HG03342 (cell line): ENCODE data around the gene E2F7.
A peak's percentile ranks its signal among the peaks of the same experiment; 100 is the strongest.

Experiments
- ATAC-seq: cut with Tn5 transposase; IDR thresholded peaks from one replicate; pipeline ENCODE4 v1.9.1; 2021; ENCODE audit warnings: mild to moderate bottlenecking, moderate library complexity; ENCODE audit not compliant: unreplicated experiment

Gene E2F7

DNA sequence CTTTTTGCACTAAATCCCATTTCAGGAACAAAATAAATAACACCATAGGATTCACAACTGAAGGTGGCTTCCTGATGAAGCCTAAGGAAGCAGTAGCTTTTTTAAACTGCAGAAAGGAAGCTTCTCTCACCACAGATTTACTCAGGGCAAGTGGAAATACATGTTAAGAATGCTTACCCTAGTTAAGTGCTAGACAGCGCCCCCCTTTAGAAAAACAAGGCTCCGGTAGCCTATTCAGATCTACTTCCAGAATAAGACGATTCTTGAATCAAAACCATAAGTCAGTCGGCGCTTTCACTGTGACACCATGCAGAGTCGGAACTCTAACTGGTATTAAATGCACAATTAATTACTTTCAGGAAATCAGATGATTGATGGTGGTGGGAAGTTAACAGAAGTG is 41.9 kb downstream of the E2F7 start:
- no peak for ATAC-seq

DNA sequence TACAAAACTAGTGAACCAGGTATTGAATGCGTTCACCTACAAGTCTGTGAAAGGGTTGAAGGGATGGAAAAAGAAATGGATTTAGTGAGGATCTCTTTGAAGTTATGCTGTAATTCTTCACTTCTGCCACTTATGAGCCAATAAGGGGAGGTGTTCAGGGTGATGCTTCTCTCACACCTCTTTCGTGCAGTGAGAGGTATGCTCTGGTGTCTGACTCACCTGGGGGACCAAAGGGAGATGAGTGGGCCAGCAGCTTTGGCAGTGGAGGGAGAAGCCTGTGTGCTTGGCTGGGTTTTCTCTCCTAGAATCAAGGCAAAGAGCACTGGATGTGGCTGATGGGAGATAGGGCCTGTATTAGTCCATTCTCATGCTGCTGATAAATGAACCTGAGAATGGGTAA is 45.4 kb downstream of the E2F7 start:
- ATAC-seq, result no peak

DNA sequence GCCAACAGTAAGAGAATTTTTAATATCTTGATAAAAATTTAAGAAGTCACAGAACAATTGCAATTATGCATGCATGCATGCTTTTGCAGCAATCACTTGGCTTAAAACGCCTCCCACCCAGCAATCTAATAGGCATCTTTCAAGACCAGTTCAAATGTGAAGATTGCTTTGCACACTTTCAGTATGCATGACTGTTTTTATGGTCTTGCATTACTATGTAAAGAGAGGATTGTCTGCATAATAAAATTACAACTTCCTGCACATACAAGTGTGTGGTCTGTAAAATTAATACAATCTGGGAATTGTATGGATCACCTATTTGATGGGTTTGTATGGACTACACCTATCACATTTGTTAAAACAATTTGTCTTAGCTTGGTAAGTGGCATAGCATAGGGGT is 48.8 kb downstream of the E2F7 start:
- ATAC-seq, result no peak

DNA sequence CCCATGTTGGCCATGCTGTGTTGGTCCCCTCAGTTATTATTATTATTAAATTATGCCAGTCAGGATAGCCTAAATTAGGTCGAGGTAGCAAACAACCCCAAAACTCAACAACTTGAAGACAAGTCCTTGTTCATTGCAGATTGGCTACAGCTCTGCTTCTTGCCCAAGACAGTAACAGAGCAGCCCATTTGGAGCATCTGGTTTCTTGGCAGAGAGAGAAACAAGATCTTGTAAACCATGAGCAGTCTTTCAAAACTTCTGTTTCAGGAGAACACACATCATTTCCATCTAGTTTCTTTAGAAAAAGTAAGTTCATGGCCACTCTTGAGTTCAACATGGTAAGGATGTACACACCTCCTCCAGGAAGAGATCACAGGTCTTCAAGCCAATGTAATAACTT is 52.3 kb downstream of the E2F7 start:
- no peak for ATAC-seq

DNA sequence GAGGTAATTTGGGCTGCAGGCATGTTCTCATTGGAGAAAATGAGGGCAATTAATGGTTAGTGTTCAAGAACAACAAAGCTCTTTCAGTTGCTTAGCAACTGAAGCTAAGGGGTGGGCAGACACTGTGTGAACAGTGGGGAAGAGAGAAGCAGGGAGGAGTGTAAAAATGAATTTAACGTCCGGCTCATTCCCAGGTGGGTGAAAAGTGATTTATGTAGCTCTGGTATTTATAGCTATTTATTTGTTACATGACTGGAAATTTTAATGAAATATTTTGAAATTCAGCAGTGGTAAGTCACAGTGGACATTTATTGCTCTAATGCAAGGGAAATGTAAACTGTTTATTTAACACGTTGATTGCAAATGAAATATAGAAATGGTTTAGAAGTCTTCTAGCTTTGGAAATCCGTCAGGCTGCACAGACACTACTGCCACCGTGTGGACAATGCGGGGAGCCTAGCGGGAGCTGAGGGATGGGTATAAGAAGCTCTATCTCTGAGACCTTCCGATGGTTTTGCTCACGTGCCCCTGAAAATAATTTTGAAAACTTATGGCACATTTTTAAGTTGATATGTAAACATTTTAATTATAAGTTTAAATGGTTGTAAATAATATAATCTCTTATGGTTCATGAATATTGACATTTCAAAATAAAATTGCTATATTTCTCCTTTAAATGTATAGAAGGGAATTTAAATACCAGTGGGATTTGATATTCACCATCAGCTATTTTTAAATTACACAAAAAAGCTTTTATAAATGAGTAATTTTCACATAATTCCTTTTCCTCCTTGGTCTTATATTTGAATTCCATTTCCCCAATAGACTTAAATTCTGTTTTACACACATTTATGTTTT is 54.4 kb downstream of the E2F7 start:
- peak; percentile 97 for ATAC-seq

- no peak for ATAC-seq
Observed at GRCh38 chr12:77007476-77007875, 57.9 kb downstream of the E2F7 start.

DNA sequence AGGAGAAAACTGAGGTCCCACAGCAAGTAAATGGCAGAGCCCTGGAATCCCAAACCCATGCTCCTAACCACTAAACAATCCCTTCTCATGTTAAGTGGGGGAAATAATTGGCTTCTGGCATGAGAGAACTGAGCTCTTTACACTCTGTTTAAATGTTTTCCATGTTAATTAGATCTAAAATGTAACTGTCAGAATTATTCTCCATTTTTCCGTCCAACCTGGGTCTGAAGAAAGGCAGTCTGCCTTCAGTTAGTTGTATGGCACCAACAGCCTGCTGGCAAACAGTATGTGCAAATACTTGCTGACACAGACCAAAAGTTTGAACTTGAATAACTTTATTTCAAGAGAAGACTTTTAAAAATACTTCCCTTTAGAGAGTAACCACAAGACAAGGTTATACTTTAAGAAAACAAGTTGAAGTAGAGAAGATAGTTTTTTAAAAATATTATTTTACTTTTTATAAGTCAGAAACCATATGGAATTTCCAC is 59.7 kb downstream of the E2F7 start:
- no peak for ATAC-seq

GRCh38 chr12:77003914-77004313 is 61.5 kb downstream of the E2F7 start:
- ATAC-seq, result no peak

DNA sequence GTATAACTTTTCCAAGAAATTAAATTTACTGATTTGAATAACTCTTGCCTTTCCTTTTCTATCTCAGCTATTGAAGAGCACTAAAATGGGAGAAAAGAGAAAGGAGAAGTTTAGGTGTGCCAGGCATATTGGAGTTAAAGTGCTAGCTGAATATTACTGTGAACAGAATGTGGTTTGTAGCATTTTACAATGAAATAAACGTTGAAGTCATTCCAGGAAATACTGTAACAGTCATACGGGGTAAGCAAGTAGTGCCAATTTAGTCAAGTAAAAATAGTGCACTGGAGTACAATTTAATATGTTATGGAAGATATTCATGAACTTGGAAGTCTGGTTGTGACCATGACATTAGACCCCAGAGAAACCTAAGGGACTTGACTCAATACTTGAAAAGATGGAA is 62.1 kb downstream of the E2F7 start:
- no peak for ATAC-seq

DNA sequence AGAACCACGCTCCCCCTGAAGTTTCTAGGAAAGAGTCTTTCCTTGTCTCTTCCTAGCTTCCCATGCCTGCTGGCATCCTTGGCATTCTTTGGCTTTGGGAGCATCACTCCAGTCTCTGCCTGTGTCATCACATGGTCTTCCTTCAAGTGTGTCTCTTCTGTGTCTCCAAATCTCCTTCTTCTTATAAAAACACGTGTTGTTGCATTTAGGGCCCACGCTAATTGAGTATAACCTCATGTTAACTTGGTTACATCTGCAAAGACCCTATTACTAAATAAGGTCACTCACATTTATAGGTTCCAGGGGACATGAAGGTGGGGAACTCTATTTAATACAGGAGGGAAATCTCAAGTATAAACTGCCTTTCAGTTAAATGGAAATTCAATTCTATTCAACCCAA is 63.0 kb downstream of the E2F7 start:
- ATAC-seq, result no peak

GRCh38 chr12:77001276-77001675 is 64.1 kb downstream of the E2F7 start:
- no peak for ATAC-seq

DNA sequence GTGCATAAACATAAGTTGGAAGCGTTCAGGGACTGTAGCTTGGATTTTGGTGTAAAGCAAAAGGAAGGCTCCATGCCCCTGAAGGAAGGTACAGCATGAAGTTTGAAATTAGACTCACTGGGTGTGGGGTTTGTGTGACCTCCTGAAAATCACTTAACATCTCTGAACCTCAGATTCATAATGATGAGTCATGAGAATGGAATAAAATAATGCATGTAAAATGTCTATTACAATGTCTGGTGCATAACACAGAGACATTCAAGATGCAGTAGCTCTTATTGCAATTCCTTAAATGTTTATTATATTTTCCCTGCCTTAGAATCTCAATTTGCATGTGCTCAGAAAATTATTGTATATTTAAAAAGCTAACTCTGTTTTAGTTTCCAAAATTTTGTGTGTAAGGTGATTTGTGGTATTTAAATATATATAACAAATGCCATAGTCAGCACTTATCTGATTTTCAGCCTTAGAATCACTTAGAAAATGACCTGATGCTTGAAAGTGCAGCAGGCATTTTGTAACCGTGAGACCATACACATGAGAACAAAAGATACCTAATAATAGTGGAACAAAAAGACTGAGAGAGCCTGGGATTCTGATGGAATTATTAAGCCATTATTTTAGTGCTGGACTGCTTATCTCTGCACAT is 66.3 kb downstream of the E2F7 start:
- no peak for ATAC-seq

DNA sequence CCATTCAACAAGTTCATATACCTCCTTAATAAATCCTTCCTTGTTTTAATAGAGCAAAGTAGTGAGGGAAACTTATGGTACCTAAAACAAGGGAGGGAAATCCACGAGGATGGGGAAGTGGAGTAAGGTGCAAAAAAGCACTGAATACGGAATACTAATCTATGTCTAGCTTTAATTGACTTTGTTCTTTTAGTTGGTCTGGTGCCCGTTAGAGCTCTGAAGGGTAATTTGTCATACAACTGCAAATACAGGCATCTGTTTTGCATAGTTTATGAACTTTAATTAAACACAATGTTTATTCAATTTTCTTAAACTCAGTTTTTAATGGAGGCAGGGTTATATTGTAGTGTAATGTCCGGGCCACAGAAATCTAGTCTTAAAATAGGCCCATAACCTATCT is 67.0 kb downstream of the E2F7 start:
- no peak for ATAC-seq

GRCh38 chr12:76997011-76997780 is 68.2 kb downstream of the E2F7 start:
- ATAC-seq, result no peak

DNA sequence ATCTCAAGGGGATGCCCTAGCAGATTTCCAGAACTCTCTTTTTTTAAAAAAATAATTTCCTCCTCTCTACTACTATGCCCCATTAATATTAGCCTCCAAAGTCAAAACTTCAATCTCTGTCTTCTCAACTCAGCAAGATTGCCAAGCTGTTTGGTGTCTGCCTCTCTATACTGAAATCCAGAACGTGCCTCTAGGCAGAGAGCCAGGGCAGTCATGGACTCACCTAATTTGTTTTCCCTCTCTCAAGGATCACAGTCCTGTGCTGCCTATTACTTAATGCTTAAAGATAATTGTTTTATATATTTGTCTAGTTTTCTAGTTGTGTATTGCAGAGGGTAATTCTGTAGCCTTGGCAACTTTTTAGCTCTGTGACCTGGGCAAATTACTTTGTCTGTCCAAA is 74.7 kb downstream of the E2F7 start:
- ATAC-seq, result no peak

DNA sequence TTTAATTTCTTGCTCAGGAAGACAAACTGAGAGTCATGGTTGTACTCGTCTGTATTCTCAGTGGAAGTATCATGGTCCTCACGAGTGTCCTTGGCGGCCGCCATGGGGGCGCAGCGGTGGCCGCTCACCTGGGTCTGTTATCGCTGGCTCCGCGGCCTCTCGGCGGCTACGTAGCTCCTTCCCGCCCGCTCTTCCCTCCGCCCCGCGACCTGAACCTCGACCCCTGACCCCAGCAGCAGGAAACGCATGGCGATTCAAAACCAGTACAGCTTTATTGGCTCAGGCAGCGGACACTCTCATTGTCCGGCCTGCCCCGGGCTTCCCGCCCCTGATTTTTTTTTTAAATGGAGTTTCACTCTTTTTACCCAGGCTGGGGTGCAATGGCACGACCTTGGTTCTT is 80.8 kb downstream of the E2F7 start:
- no peak for ATAC-seq

GRCh38 chr12:76983420-76983819 is 81.9 kb downstream of the E2F7 start:
- no peak for ATAC-seq

DNA sequence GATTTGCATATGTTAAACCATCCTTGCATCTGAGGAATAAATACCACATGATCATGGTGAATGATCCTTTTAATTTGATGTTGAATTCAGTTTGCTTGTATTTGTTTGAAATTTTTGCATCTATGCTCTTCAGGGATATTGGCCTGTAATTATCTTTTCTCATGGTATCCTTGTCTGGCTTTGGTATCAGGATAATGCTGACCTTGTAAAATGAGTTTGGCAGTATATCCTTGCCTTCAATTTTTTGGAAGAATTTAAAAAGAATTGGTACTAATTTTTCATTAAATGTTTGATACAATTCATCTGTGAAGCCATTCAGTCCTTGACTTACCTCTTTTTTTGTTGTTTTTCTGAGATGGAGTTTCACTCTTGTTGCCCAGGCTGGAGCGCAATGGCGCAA is 85.2 kb downstream of the E2F7 start:
- ATAC-seq, result no peak

GRCh38 chr12:76976777-76977382 is 88.5 kb downstream of the E2F7 start:
- ATAC-seq, result no peak
